IPS-18a (cell line): Measurements from ENCODE around the gene KRTAP4-9.
"Not testable (repeated sequence)": the region's sequence is repeated elsewhere in the genome, so short reads cannot be mapped to it uniquely, and the experiment has no call there.

ENCODE experiments used
- H3K27ac ChIP-seq: one replicate; pipeline ENCODE4 v1.5.1; 2013; ENCODE audit warnings: low read length
- H3K27me3 ChIP-seq: one replicate; pipeline ENCODE4 v1.6.1; 2013; ENCODE audit warnings: mild to moderate bottlenecking, low read length; ENCODE audit not compliant: control insufficient read depth, insufficient read depth
- H3K36me3 ChIP-seq: one replicate; pipeline ENCODE4 v1.6.1; 2013; ENCODE audit warnings: low read depth, low read length; ENCODE audit not compliant: control insufficient read depth
- H3K4me1 ChIP-seq: one replicate; pipeline ENCODE4 v1.6.1; 2013; ENCODE audit warnings: low read depth, low read length; ENCODE audit not compliant: control insufficient read depth
- H3K4me3 ChIP-seq: one replicate; pipeline ENCODE4 v1.5.1; 2013; ENCODE audit warnings: low read length
- H3K9ac ChIP-seq: one replicate; pipeline ENCODE4 v1.6.1; 2013; ENCODE audit warnings: mild to moderate bottlenecking, low read length, moderate library complexity
- H3K9me3 ChIP-seq: one replicate; pipeline ENCODE4 v1.6.1; 2013; ENCODE audit warnings: low read depth, low read length; ENCODE audit not compliant: control insufficient read depth

KRTAP4-9 gene

GRCh38 chr17:41141361-41141760, 36.2 kb downstream of the KRTAP4-9 start:
- Histone ChIP-seq H3K4me1 (no peaks in the 10 kb centered on the region), H3K27ac (no peak overlapping the region), H3K9me3 (peaks cover 7% of the 10 kb centered on the region), H3K27me3 (no peaks in the 10 kb centered on the region), H3K36me3 (no peaks in the 10 kb centered on the region), H3K4me3 (no peak overlapping the region), H3K9ac (no peak overlapping the region)

GRCh38 chr17:41144846-41145245, 39.7 kb downstream of the KRTAP4-9 start:
- Histone ChIP-seq H3K27ac (no peak overlapping the region), H3K4me1 (no peaks in the 10 kb centered on the region), H3K36me3 (no peaks in the 10 kb centered on the region), H3K27me3 (no peaks in the 10 kb centered on the region), H3K9me3 (peaks cover 7% of the 10 kb centered on the region), H3K9ac (no peak overlapping the region), H3K4me3 (no peak overlapping the region)

DNA sequence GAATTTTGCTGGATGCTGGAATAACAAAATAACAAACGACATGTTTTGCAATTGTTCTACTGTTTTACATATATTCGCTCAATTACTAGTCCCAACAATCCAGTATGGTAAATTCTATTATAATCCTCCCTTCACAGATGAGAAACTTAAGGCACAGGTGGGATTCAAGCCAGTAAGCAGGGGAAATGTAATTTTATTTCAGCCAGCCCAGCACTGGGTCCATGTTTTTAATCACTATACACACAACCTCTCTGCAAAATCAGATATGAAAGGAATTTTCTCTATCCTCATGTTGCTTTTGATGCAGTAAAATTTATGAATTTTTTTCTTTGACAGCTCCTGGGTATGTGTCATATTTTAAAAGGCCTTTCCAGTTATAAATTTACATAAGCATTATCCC, 40.1 kb downstream of the KRTAP4-9 start:
- H3K4me1 ChIP-seq: no peaks in the 10 kb centered on the region
- no peak overlapping the region for H3K9ac ChIP-seq
- no peak overlapping the region for H3K4me3 ChIP-seq
- H3K27me3 ChIP-seq: no peaks in the 10 kb centered on the region
- H3K27ac ChIP-seq: no peak overlapping the region
- H3K36me3 ChIP-seq: no peaks in the 10 kb centered on the region
- H3K9me3 ChIP-seq: peaks cover 7% of the 10 kb centered on the region

GRCh38 chr17:41147531-41148204, 42.5 kb downstream of the KRTAP4-9 start:
- H3K4me1 ChIP-seq: no peaks in the 10 kb centered on the region
- H3K4me3 ChIP-seq: no peak overlapping the region
- H3K27ac ChIP-seq: no peak overlapping the region
- H3K9me3 ChIP-seq: no peaks in the 10 kb centered on the region
- H3K27me3 ChIP-seq: no peaks in the 10 kb centered on the region
- H3K36me3 ChIP-seq: no peaks in the 10 kb centered on the region
- H3K9ac ChIP-seq: no peak overlapping the region

DNA sequence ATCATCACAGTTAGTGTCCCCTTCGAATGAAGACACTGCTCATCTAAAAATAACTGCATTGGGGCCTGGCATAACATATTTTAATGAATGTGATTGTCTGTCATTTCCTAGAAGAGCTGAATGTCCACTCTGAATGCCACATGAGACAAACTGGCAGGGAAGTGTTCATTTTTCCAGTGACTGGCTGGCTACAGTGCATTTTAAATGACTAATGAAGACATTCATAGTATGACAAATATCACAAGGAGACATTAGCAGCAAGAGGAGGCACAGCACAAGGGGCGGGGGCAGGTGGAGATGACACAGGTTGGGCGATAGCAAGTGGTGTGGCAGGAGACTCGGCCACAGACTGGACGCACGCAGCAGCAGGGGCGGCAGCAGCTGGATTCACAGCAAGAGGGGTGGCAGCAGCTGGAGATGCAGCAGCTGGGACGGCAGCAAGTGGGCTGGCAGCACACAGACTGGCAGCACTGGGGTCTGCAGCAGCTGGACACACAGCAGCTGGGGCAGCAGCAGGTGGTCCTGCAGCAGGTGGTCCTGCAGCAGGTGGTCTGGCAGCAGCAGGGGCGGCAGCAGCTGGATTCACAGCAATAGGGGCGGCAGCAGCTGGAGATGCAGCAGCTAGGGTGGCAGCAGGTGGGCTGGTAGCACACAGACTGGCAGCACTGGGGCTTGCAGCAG, 43.9 kb downstream of the KRTAP4-9 start:
- H3K27me3 ChIP-seq, H3K36me3 ChIP-seq, H3K9ac ChIP-seq, H3K4me3 ChIP-seq, H3K4me1 ChIP-seq, H3K9me3 ChIP-seq, H3K27ac ChIP-seq: not testable (repeated sequence)

DNA sequence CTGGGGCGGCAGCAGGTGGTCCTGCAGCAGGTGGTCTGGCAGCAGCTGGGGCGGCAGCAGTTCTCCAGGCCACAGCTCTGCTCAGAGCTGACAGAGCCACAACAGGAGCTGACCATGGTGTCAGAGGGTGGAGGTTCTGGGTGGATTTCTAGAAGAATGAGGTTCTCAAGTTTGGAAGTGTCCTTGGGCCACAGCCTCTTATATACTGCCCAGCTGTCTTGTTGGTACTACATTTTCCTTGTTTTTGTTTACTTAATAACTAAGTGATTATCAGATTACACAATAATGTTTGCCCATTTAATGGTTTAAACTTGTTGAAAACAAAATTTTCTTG, 44.4 kb downstream of the KRTAP4-9 start, which contains the start of gene KRTAP4-5:
Gene KRTAP4-5, minus strand, starts transcription at position 174 of the 334 bp plus-strand sequence. Its CDS starts 58 bp downstream, at position 116.
- H3K27me3 ChIP-seq: no peaks in the 10 kb centered on the region
- no peak within 1 kb of the TSS for H3K27ac ChIP-seq
- H3K9me3 ChIP-seq: no peaks in the 10 kb centered on the region
- H3K36me3 ChIP-seq: no peaks in the 10 kb centered on the region
- no peaks in the 10 kb centered on the region for H3K4me1 ChIP-seq
- H3K9ac ChIP-seq: no peak within 1 kb of the TSS
- H3K4me3 ChIP-seq: no peak within 1 kb of the TSS

GRCh38 chr17:41150026-41150425, 44.8 kb downstream of the KRTAP4-9 start:
- Histone ChIP-seq H3K4me1 (no peaks in the 10 kb centered on the region), H3K27ac (no peak overlapping the region), H3K4me3 (no peak overlapping the region), H3K9ac (no peak overlapping the region), H3K9me3 (no peaks in the 10 kb centered on the region), H3K27me3 (no peaks in the 10 kb centered on the region), H3K36me3 (no peaks in the 10 kb centered on the region)

DNA sequence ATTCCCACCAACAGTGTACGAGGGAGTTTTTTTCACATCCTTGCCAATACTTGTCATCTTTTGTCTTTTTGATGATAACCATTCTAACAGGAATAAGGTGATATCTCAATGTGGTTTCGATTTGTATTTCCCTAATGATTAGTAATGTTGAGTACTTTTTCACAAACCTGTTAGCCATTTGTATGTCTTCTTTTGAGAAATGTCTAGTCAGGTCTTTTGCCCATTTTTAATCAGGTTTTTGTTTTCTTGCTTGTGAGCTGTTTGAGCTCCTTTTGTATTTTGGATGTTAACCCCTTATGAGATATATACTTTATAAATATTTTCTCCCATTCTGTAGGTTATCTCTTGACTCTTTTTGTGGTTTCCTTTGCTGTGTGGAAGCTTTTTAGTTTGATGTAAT, 46.3 kb downstream of the KRTAP4-9 start:
- no peaks in the 10 kb centered on the region for H3K4me1 ChIP-seq
- no peak overlapping the region for H3K4me3 ChIP-seq
- no peaks in the 10 kb centered on the region for H3K9me3 ChIP-seq
- no peaks in the 10 kb centered on the region for H3K36me3 ChIP-seq
- no peak overlapping the region for H3K9ac ChIP-seq
- H3K27ac ChIP-seq: no peak overlapping the region
- no peaks in the 10 kb centered on the region for H3K27me3 ChIP-seq

DNA sequence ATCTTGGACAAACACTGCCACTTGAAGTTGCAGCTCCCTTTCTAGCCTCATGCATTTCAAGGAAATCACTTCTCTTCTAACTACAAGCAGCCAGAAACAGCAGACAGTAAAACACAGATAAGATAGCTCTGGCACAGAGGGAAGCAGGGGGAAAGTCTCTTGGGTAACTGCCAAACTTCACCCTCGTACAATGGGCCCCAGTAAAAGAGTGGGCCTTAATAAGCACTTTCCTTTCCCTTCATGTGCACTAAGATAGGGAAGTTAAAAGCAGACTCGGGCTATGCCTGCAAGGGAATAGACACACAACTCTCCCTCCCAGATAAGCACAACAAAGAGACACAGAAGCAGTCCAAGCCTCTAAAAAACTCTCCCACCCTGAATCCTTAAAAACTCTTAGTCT, 48.7 kb downstream of the KRTAP4-9 start:
- Histone ChIP-seq H3K27ac (no peak overlapping the region), H3K4me3 (no peak overlapping the region), H3K4me1 (no peaks in the 10 kb centered on the region), H3K36me3 (no peaks in the 10 kb centered on the region), H3K9ac (no peak overlapping the region), H3K27me3 (no peaks in the 10 kb centered on the region), H3K9me3 (no peaks in the 10 kb centered on the region)
